IMR-90 (cell line): ENCODE measurements around the gene CRIP1.
A peak's percentile ranks its signal among the peaks of the same experiment; 100 is the strongest.

Source experiments
- CEBPB ChIP-seq: IDR thresholded peaks from 2 replicates; pipeline ENCODE4 v1.6.1; 2012; ENCODE audit warnings: low read depth, low read length, improper control_type of control experiment
- CHD1 ChIP-seq: IDR thresholded peaks from 2 replicates; pipeline ENCODE4 v1.6.1; 2012; ENCODE audit warnings: low read depth, low read length, improper control_type of control experiment
- CTCF ChIP-seq: conservative IDR thresholded peaks from 2 replicates; pipeline ENCODE4 v1.5.1; 2012; ENCODE audit warnings: mild to moderate bottlenecking, low read depth, low read length, improper control_type of control experiment
- ELK1 ChIP-seq: fragments of 150-350 bp; IDR thresholded peaks from 2 replicates; pipeline ENCODE4 v1.6.1; 2016; ENCODE audit warnings: low read depth, mild to moderate bottlenecking, low read length, moderate library complexity, borderline replicate concordance
- FOS ChIP-seq: fragments of 150-350 bp; IDR thresholded peaks from 2 replicates; pipeline ENCODE4 v1.6.1; 2016; ENCODE audit warnings: low read depth, low read length
- MAFK ChIP-seq: IDR thresholded peaks from 2 replicates; pipeline ENCODE4 v1.6.1; 2012; ENCODE audit warnings: low read depth, low read length, improper control_type of control experiment
- MAZ ChIP-seq: IDR thresholded peaks from 2 replicates; pipeline ENCODE4 v1.6.1; 2012; ENCODE audit warnings: low read depth, mild to moderate bottlenecking, low read length, improper control_type of control experiment, moderate library complexity, borderline replicate concordance
- MXI1 ChIP-seq: IDR thresholded peaks from 2 replicates; pipeline ENCODE4 v1.6.1; 2012; ENCODE audit warnings: low read depth, mild to moderate bottlenecking, low read length, moderate library complexity, borderline replicate concordance
- POLR2A ChIP-seq: IDR thresholded peaks from 2 replicates; pipeline ENCODE4 v1.6.1; 2012; ENCODE audit warnings: mild to moderate bottlenecking, low read depth, low read length
- RAD21 ChIP-seq: IDR thresholded peaks from 2 replicates; pipeline ENCODE4 v1.6.1; 2012; ENCODE audit warnings: low read length, improper control_type of control experiment
- RCOR1 ChIP-seq: IDR thresholded peaks from 2 replicates; pipeline ENCODE4 v1.6.1; 2012; ENCODE audit warnings: mild to moderate bottlenecking, low read length, improper control_type of control experiment; ENCODE audit not compliant: insufficient replicate concordance
- RFX5 ChIP-seq: IDR thresholded peaks from 2 replicates; pipeline ENCODE4 v1.8.0; 2012; ENCODE audit warnings: low read depth, mild to moderate bottlenecking, low read length, moderate library complexity
- SMC3 ChIP-seq: fragments of 150-350 bp; IDR thresholded peaks from 2 replicates; pipeline ENCODE4 v1.6.1; 2016; ENCODE audit warnings: low read depth, mild to moderate bottlenecking, antibody characterized with exemption, low read length, moderate library complexity
- USF2 ChIP-seq: fragments of 150-350 bp; IDR thresholded peaks from 2 replicates; pipeline ENCODE4 v1.6.1; 2017; ENCODE audit warnings: mild to moderate bottlenecking, antibody characterized with exemption, low read length, low read depth

GRCh38 chr14:105481886-105482457 is 4.7 kb upstream of the CRIP1 start:
- TF ChIP-seq CTCF: 0 out of 2 replicates have a peak, but pooled peaks have one; percentile 17
- no peak; the same call in 1 of the 2 replicates for TF ChIP-seq POLR2A
- TF ChIP-seq USF2: no peak
- TF ChIP-seq RCOR1: no peak
- 0 out of 2 replicates have a peak, but pooled peaks have one; percentile 33 for TF ChIP-seq MXI1
- no peak for TF ChIP-seq RFX5
- 0 out of 2 replicates have a peak, but pooled peaks have one; percentile 37 for TF ChIP-seq MAZ
- TF ChIP-seq SMC3: no peak
- TF ChIP-seq RAD21: no peak
- TF ChIP-seq MAFK: no peak
- TF ChIP-seq CEBPB: no peak
- TF ChIP-seq ELK1: no peak
- TF ChIP-seq FOS: 0 out of 2 replicates have a peak, but pooled peaks have one; percentile 18
- TF ChIP-seq CHD1: no peak
